MM.1S (cell line): ENCODE results near the gene CRTC3.

ENCODE experiments used
- DNase-seq: peaks from one replicate; pipeline ENCODE4 v3.0.0-alpha.2; 2015
- H2AFZ ChIP-seq: fragments of 300-600 bp; sonication (generic); 2 replicates; pipeline ENCODE4 v1.6.0; 2016; ENCODE audit warnings: antibody characterized with exemption, low read length
- H3F3A ChIP-seq: fragments of 300-600 bp; sonication (generic); 2 replicates; pipeline ENCODE4 v1.6.1; 2016; ENCODE audit warnings: mild to moderate bottlenecking, antibody characterized with exemption, low read length, moderate library complexity, mixed read lengths; ENCODE audit not compliant: insufficient read depth
- H3K27ac ChIP-seq: fragments of 300-600 bp; sonication (generic); 2 replicates; pipeline ENCODE4 v1.5.1; 2016; ENCODE audit warnings: mild to moderate bottlenecking, low read length
- H3K27me3 ChIP-seq: fragments of 300-600 bp; sonication (generic); replicated peaks from 2 replicates; pipeline ENCODE4 v1.6.0; 2016; ENCODE audit warnings: low read length; ENCODE audit not compliant: insufficient read depth
- H3K36me3 ChIP-seq: fragments of 300-600 bp; sonication (generic); replicated peaks from 2 replicates; pipeline ENCODE4 v1.6.1; 2016; ENCODE audit warnings: mild to moderate bottlenecking, low read length, mixed read lengths; ENCODE audit not compliant: insufficient read depth
- H3K4me1 ChIP-seq: fragments of 300-600 bp; sonication (generic); 2 replicates; pipeline ENCODE4 v1.6.1; 2016; ENCODE audit warnings: low read length, mixed read lengths
- H3K4me2 ChIP-seq: fragments of 300-600 bp; sonication (generic); 2 replicates; pipeline ENCODE4 v1.6.0; 2016; ENCODE audit warnings: low read depth, low read length
- H3K4me3 ChIP-seq: fragments of 300-600 bp; sonication (generic); 2 replicates; pipeline ENCODE4 v1.5.1; 2016; ENCODE audit warnings: low read length, mixed read lengths
- H3K79me2 ChIP-seq: fragments of 300-600 bp; sonication (generic); 2 replicates; pipeline ENCODE4 v1.6.1; 2016; ENCODE audit warnings: mixed run types, low read length, mixed read lengths
- H3K9ac ChIP-seq: fragments of 300-600 bp; sonication (generic); 2 replicates; pipeline ENCODE4 v1.6.1; 2016; ENCODE audit warnings: low read length, mixed read lengths
- H3K9me2 ChIP-seq: fragments of 300-600 bp; sonication (generic); replicated peaks from 2 replicates; pipeline ENCODE4 v1.6.1; 2016; ENCODE audit warnings: mild to moderate bottlenecking, low read length, mixed read lengths; ENCODE audit not compliant: insufficient read depth
- H3K9me3 ChIP-seq: fragments of 300-600 bp; sonication (generic); replicated peaks from 2 replicates; pipeline ENCODE4 v1.6.1; 2016; ENCODE audit warnings: mild to moderate bottlenecking, low read length, mixed read lengths; ENCODE audit not compliant: insufficient read depth
- H4K20me1 ChIP-seq: fragments of 300-600 bp; sonication (generic); 2 replicates; pipeline ENCODE4 v1.6.1; 2016; ENCODE audit warnings: mild to moderate bottlenecking, low read length, moderate library complexity, mixed read lengths; ENCODE audit not compliant: insufficient read depth
- CTCF ChIP-seq: fragments of 300-600 bp; sonication (generic); IDR thresholded peaks from 2 replicates; pipeline ENCODE4 v1.5.1; 2016; ENCODE audit warnings: antibody characterized with exemption, low read length, mixed read lengths
- EZH2 ChIP-seq: fragments of 300-600 bp; sonication (generic); optimal IDR thresholded peaks from 2 replicates; pipeline ENCODE3; 2017; ENCODE audit warnings: low read depth, mild to moderate bottlenecking, antibody characterized with exemption, low read length, mixed read lengths
- EZH2phosphoT487 ChIP-seq: fragments of 300-600 bp; sonication (generic); IDR thresholded peaks from 2 replicates; pipeline ENCODE4 v1.6.1; 2018; ENCODE audit warnings: antibody characterized with exemption, low read length

The CRTC3 gene

GRCh38 chr15:90679959-90680358 lies 150.2 kb downstream of the CRTC3 start:
- Histone ChIP-seq H3F3A (peaks cover 5% of the 10 kb centered on the region), H3K4me3 (no peak overlapping the region), H3K27ac (no peak overlapping the region), H3K4me1 (peaks cover 11% of the 10 kb centered on the region), H3K27me3 (peaks cover 10% of the 10 kb centered on the region; the same call in 1 of the 2 replicates), H3K79me2 (no peaks in the 10 kb centered on the region), H3K9me3 (no peaks in the 10 kb centered on the region), H2AFZ (no peak overlapping the region), H3K36me3 (no peaks in the 10 kb centered on the region), H4K20me1 (no peaks in the 10 kb centered on the region), H3K9ac (no peak overlapping the region), H3K9me2 (no peaks in the 10 kb centered on the region), H3K4me2 (no peak overlapping the region)
- DNase-seq, result no peak
- TF ChIP-seq EZH2phosphoT487, result no peak
- no peak for TF ChIP-seq CTCF
- no peak for TF ChIP-seq EZH2

- Histone ChIP-seq H3K9ac (no peak overlapping the region), H3K27ac (no peak overlapping the region), H3K4me1 (peaks cover 11% of the 10 kb centered on the region), H3F3A (peaks cover 5% of the 10 kb centered on the region), H3K9me3 (no peaks in the 10 kb centered on the region), H3K79me2 (no peaks in the 10 kb centered on the region), H4K20me1 (no peaks in the 10 kb centered on the region), H3K36me3 (no peaks in the 10 kb centered on the region), H3K4me3 (no peak overlapping the region), H2AFZ (no peak overlapping the region), H3K27me3 (peaks cover 7% of the 10 kb centered on the region; the same call in 1 of the 2 replicates), H3K9me2 (no peaks in the 10 kb centered on the region), H3K4me2 (no peak overlapping the region)
- no peak for DNase-seq
- no peak for TF ChIP-seq EZH2phosphoT487
Observed at GRCh38 chr15:90680371-90680935, 150.7 kb downstream of the CRTC3 start.

- Histone ChIP-seq H3K27me3 (peaks cover 8% of the 10 kb centered on the region; the same call in 1 of the 2 replicates), H3K4me3 (no peak overlapping the region), H3K4me1 (peaks cover 11% of the 10 kb centered on the region), H3K36me3 (no peaks in the 10 kb centered on the region), H3F3A (peaks cover 5% of the 10 kb centered on the region), H3K9me3 (no peaks in the 10 kb centered on the region), H3K9ac (no peak overlapping the region), H4K20me1 (no peaks in the 10 kb centered on the region), H3K27ac (no peak overlapping the region), H3K4me2 (no peak overlapping the region), H3K9me2 (no peaks in the 10 kb centered on the region), H2AFZ (no peak overlapping the region), H3K79me2 (no peaks in the 10 kb centered on the region)
- no peak for TF ChIP-seq EZH2
- TF ChIP-seq CTCF, result no peak
- no peak for TF ChIP-seq EZH2phosphoT487
- no peak for DNase-seq
Observed at GRCh38 chr15:90681056-90681455, 151.3 kb downstream of the CRTC3 start.

GRCh38 chr15:90681480-90681879 lies 151.8 kb downstream of the CRTC3 start:
- H3K27me3 ChIP-seq, result peaks cover 11% of the 10 kb centered on the region; the same call in 1 of the 2 replicates
- H3K36me3 ChIP-seq, result no peaks in the 10 kb centered on the region
- DNase-seq, result no peak
- H3F3A ChIP-seq, result peaks cover 5% of the 10 kb centered on the region
- H3K9me3 ChIP-seq, result no peaks in the 10 kb centered on the region
- no peaks in the 10 kb centered on the region for H3K9me2 ChIP-seq
- no peaks in the 10 kb centered on the region for H4K20me1 ChIP-seq
- no peak overlapping the region for H3K4me2 ChIP-seq
- H2AFZ ChIP-seq, result no peak overlapping the region
- no peak overlapping the region for H3K4me3 ChIP-seq
- H3K79me2 ChIP-seq, result no peaks in the 10 kb centered on the region
- no peak for TF ChIP-seq EZH2
- TF ChIP-seq CTCF, result no peak
- no peak overlapping the region for H3K9ac ChIP-seq
- H3K4me1 ChIP-seq, result peaks cover 11% of the 10 kb centered on the region
- no peak overlapping the region for H3K27ac ChIP-seq
